CD14-positive monocyte (primary cell): ENCODE results near the gene GRIK4. TPM values are rescaled to one million over a fixed set of nuclear protein-coding genes. Genes with fewer than 3 reads are reported as not detected.

Experiments
- DNase-seq, 3 donors: peaks; one replicate each; pipeline ENCODE4 v3.0.0-alpha.2; 2011 to 2022
- H2AFZ ChIP-seq: 2 replicates; pipeline ENCODE4 v1.6.0; 2012; ENCODE audit warnings: mild to moderate bottlenecking, low read depth, low read length, inconsistent platforms; ENCODE audit not compliant: insufficient read depth, poor library complexity, severe bottlenecking
- H3K27ac ChIP-seq, 2 donors: 1 replicate in 1 of 2; 2 replicates in 1 of 2; pipeline ENCODE4 v1.5.1; 2012 to 2013; ENCODE audit warnings: low read length in 2 of 2, control low read depth in 1 of 2, inconsistent platforms in 1 of 2, low read depth in 1 of 2, mild to moderate bottlenecking in 1 of 2
- H3K27me3 ChIP-seq, 2 donors: one replicate each; pipeline versions ENCODE4 v1.6.0 to v1.6.1; 2011 to 2013; ENCODE audit warnings: low read length in 2 of 2; ENCODE audit not compliant: control insufficient read depth in 2 of 2, insufficient read depth in 2 of 2
- H3K36me3 ChIP-seq, 2 donors: replicated peaks in 1 of 2; 1 replicate in 1 of 2; 2 replicates in 1 of 2; pipeline versions ENCODE4 v1.5.1 to v1.6.1; 2012 to 2013; ENCODE audit warnings: low read length in 2 of 2, control low read depth in 1 of 2, inconsistent platforms in 1 of 2, mild to moderate bottlenecking in 1 of 2; ENCODE audit not compliant: insufficient read depth in 2 of 2, control insufficient read depth in 1 of 2
- H3K4me1 ChIP-seq, 2 donors: 1 replicate in 1 of 2; 2 replicates in 1 of 2; pipeline versions ENCODE4 v1.5.1 to v1.6.1; 2012 to 2013; ENCODE audit warnings: low read length in 2 of 2, control low read depth in 1 of 2, inconsistent platforms in 1 of 2, mild to moderate bottlenecking in 1 of 2, moderate library complexity in 1 of 2; ENCODE audit not compliant: insufficient read depth in 2 of 2, control insufficient read depth in 1 of 2
- H3K4me2 ChIP-seq: replicated peaks from 2 replicates; pipeline ENCODE3; 2012; ENCODE audit warnings: low read length, moderate library complexity, mild to moderate bottlenecking; ENCODE audit not compliant: poor library complexity, severe bottlenecking; ENCODE audit errors: extremely low read depth
- H3K4me3 ChIP-seq, 3 experiments: fragments of 200-600 bp in 1 of 3; sonication (generic) in 1 of 3; replicated peaks in 1 of 3; 1 replicate in 2 of 3; 2 replicates in 1 of 3; pipeline ENCODE4 v1.5.1; 2011 to 2013; ENCODE audit warnings: low read length in 3 of 3, mild to moderate bottlenecking in 3 of 3, control low read depth in 2 of 3, low read depth in 2 of 3, inconsistent platforms in 1 of 3, moderate library complexity in 1 of 3
- H3K79me2 ChIP-seq: 2 replicates; pipeline ENCODE4 v1.6.0; 2012; ENCODE audit warnings: mild to moderate bottlenecking, control low read depth, inconsistent platforms, low read length, moderate library complexity; ENCODE audit not compliant: insufficient read depth
- H3K9ac ChIP-seq: 2 replicates; pipeline ENCODE4 v1.6.0; 2017; ENCODE audit warnings: low read length, mild to moderate bottlenecking; ENCODE audit not compliant: insufficient read depth, poor library complexity, severe bottlenecking
- H3K9me3 ChIP-seq, 2 donors: replicated peaks in 1 of 2; 1 replicate in 1 of 2; 2 replicates in 1 of 2; pipeline versions ENCODE4 v1.5.1 to v1.6.1; 2012 to 2013; ENCODE audit warnings: low read length in 2 of 2, control low read depth in 1 of 2; ENCODE audit not compliant: control insufficient read depth in 1 of 2, insufficient read depth in 1 of 2
- H4K20me1 ChIP-seq: 2 replicates; pipeline ENCODE4 v1.6.0; 2012; ENCODE audit warnings: mild to moderate bottlenecking, low read length, control low read depth, moderate library complexity; ENCODE audit not compliant: insufficient read depth
- H3K27ac Mint-ChIP-seq, 7 donors: one replicate each; pipeline ENCODE4 v1.8.0; 2020; ENCODE audit warnings: mild to moderate bottlenecking in 7 of 7, mixed read lengths in 7 of 7, moderate library complexity in 6 of 7, inconsistent platforms in 2 of 7
- H3K27me3 Mint-ChIP-seq, 3 donors: one replicate each; pipeline ENCODE4 v1.8.0; 2021 to 2022; ENCODE audit warnings: low read depth in 3 of 3, mild to moderate bottlenecking in 3 of 3, mixed read lengths in 3 of 3, moderate library complexity in 3 of 3, inconsistent platforms in 1 of 3
- H3K36me3 Mint-ChIP-seq, 2 donors: one replicate each; pipeline ENCODE4 v1.8.0; 2020; ENCODE audit warnings: mixed read lengths in 2 of 2, inconsistent platforms in 1 of 2, mild to moderate bottlenecking in 1 of 2
- H3K4me1 Mint-ChIP-seq: one replicate; pipeline ENCODE4 v1.8.0; 2020; ENCODE audit warnings: mild to moderate bottlenecking, mixed read lengths
- H3K4me3 Mint-ChIP-seq, 2 donors: one replicate each; pipeline ENCODE4 v1.8.0; 2020; ENCODE audit warnings: mild to moderate bottlenecking in 2 of 2, mixed read lengths in 2 of 2, moderate library complexity in 1 of 2
- H3K9me3 Mint-ChIP-seq, 7 donors: one replicate each; pipeline ENCODE4 v1.8.0; 2020 to 2022; ENCODE audit warnings: mixed read lengths in 7 of 7, mild to moderate bottlenecking in 6 of 7, moderate library complexity in 6 of 7, inconsistent platforms in 2 of 7
- CTCF ChIP-seq: fragments of 200-600 bp; IDR thresholded peaks from one replicate; pipeline ENCODE4 v1.8.0; 2022; ENCODE audit warnings: antibody characterized with exemption, mild to moderate bottlenecking
- WGBS: methylation state at CpG from one replicate; pipeline ENCODE4 v1.1.5; 2013; ENCODE audit warnings: missing lambda C conversion rate; ENCODE audit not compliant: insufficient coverage; 5-methylcytosine and 5-hydroxymethylcytosine counted together
- intact Hi-C, 2 donors: fragments of 100-400 bp; cut with micrococcal nuclease; formaldehyde crosslinking; loops; one replicate each; pipeline versions ENCODE4 v1.15.0 to v1.15.1; 2023
- polyA plus RNA-seq, 3 donors: library from polyadenylated mRNA; depleted of rRNA in 1 of 3; unstranded in 2 of 3; stranded (reverse) in 1 of 3; fragments of 300-500 nt in 2 of 3; fragments of >200 nt in 1 of 3; fragmentation: Illumina TruSeq in 2 of 3; gene quantifications; 1 replicate in 2 of 3; 2 replicates in 1 of 3; pipeline ENCODE4 v1.2.3, GENCODE V29; 2012 to 2021

GRIK4 gene
- polyA plus RNA-seq, 3 donors, result not detected

- H3K27ac Mint-ChIP-seq, result no peak overlapping the region
- 89% methylated on average over 4 of the region's 4 CpGs for WGBS
- intact Hi-C loops, result no loop called here
- H3K4me1 Mint-ChIP-seq, result no peaks in the 10 kb centered on the region
- Histone ChIP-seq H3K27me3 (no peaks in the 10 kb centered on the region), H4K20me1 (no peaks in the 10 kb centered on the region), H2AFZ (no peak overlapping the region), H3K36me3 (no peaks in the 10 kb centered on the region), H3K9ac (no peak overlapping the region), H3K9me3 (no peaks in the 10 kb centered on the region), H3K4me1 (no peaks in the 10 kb centered on the region), H3K27ac (no peak overlapping the region), H3K4me3 (no peak overlapping the region), H3K79me2 (no peaks in the 10 kb centered on the region), H3K4me2 (no peak overlapping the region)
- H3K9me3 Mint-ChIP-seq, result no peaks in the 10 kb centered on the region
- H3K27me3 Mint-ChIP-seq, result peaks cover 7 to 10% (median 7%) of the 10 kb centered on the region in 3 donors
- no peak for TF ChIP-seq CTCF
- H3K4me3 Mint-ChIP-seq, result no peak overlapping the region
- DNase-seq, result no peak
- H3K36me3 Mint-ChIP-seq, result no peaks in the 10 kb centered on the region
Measured at GRCh38 chr11:120914601-120915000, 403.1 kb downstream of the GRIK4 start.

DNA sequence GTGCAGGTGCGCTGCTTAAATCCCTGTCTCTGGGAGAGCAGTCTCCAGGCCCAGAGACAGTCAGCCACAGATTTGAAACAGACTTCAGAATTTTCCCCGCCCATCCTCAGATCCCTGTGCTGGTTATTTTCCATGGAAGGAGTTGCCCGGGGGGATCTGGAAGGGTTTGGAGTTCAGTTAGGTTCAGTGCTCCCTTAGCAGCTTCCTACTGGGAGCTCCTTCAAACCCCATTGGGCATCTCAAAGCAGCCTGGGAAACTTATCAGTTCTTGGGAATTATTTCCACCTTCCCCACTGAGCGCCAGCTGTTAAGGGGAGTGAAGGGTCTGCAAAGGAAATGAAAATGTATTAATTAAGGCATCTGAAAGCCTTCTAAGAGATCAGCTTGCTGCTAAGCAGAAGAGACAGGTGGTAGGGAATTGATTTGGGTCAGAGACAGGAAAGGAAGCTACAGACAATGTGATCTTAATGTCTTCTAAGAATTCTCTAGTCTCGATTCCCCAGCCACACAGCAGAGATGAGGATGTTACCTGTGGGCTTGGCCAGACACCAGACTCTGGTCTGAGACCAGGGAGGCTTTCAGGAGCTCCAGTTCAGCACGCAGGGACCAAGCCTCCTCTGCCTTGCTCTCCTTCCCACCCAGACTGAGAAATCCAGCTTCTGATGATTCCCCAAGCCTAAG, 406.2 kb downstream of the GRIK4 start:
- no peak for TF ChIP-seq CTCF
- H3K79me2 ChIP-seq, result no peaks in the 10 kb centered on the region
- no peak overlapping the region for H3K9ac ChIP-seq
- DNase-seq, result no peak
- 61% methylated on average over 4 of the region's 6 CpGs for WGBS
- Mint-ChIP-seq H3K27me3 (peaks cover 8 to 13% (median 8%) of the 10 kb centered on the region in 3 donors), H3K9me3 (peaks cover 0 to 1% (median 0%) of the 10 kb centered on the region in 7 donors), H3K4me3 (no peak overlapping the region), H3K36me3 (no peaks in the 10 kb centered on the region), H3K27ac (no peak overlapping the region), H3K4me1 (no peaks in the 10 kb centered on the region)
- no peaks in the 10 kb centered on the region for H3K9me3 ChIP-seq
- no peaks in the 10 kb centered on the region for H3K4me1 ChIP-seq
- H3K4me2 ChIP-seq, result no peak overlapping the region
- no peaks in the 10 kb centered on the region for H4K20me1 ChIP-seq
- H3K4me3 ChIP-seq, result no peak overlapping the region
- no peak overlapping the region for H3K27ac ChIP-seq
- H3K27me3 ChIP-seq, result no peaks in the 10 kb centered on the region
- no peak overlapping the region for H2AFZ ChIP-seq
- no peaks in the 10 kb centered on the region for H3K36me3 ChIP-seq
- intact Hi-C loops, result no loop called here
